Adrenal gland (tissue), 5 donors: ENCODE results near the gene PPP1R9A.

Experiments
- POLR2A ChIP-seq, 2 donors: fragments of 450-650 bp; IDR thresholded peaks; one replicate each; pipeline ENCODE4 v1.6.1; 2017; ENCODE audit warnings: antibody characterized with exemption in 2 of 2, mild to moderate bottlenecking in 2 of 2, moderate library complexity in 1 of 2
- TF ChIP-seq, protein P1 (sequence below), 6 experiments: fragments of 450-650 bp in 4 of 6; fragments of 200-600 bp in 2 of 6; sonication (generic) in 1 of 6; IDR thresholded peaks; 1 replicate in 5 of 6; 2 replicates in 1 of 6; pipeline versions ENCODE4 v1.5.1 to v1.8.0; 2016 to 2021; ENCODE audit warnings: antibody characterized with exemption in 6 of 6, mild to moderate bottlenecking in 2 of 6, moderate library complexity in 1 of 6
- donor health status: DM: no; HTN: no; CAD: no.

DNA sequence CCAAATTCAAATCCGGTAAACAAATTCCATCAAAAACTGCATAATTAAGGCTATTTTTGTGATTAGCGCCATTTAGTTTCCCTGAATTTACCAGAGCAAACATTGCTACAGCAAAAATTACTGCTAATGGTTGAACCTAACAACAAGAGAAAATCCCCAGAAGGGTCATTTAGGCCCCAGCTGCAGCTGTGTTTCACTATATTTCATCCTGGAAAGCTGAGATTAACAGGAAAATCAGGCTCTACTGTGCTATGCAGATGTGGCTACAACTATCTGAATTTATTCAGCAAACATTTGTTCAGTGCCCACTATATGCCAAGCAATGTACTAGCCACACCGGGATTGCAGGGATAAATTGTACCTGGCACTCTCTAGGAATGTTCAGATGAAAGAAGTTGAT, 312.9 kb downstream of the PPP1R9A start:
- TF ChIP-seq, protein P1, sequence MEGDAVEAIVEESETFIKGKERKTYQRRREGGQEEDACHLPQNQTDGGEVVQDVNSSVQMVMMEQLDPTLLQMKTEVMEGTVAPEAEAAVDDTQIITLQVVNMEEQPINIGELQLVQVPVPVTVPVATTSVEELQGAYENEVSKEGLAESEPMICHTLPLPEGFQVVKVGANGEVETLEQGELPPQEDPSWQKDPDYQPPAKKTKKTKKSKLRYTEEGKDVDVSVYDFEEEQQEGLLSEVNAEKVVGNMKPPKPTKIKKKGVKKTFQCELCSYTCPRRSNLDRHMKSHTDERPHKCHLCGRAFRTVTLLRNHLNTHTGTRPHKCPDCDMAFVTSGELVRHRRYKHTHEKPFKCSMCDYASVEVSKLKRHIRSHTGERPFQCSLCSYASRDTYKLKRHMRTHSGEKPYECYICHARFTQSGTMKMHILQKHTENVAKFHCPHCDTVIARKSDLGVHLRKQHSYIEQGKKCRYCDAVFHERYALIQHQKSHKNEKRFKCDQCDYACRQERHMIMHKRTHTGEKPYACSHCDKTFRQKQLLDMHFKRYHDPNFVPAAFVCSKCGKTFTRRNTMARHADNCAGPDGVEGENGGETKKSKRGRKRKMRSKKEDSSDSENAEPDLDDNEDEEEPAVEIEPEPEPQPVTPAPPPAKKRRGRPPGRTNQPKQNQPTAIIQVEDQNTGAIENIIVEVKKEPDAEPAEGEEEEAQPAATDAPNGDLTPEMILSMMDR (IDR thresholded peaks at IDR 0.05): no peak
- TF ChIP-seq POLR2A (IDR thresholded peaks at IDR 0.05): no peak
